SKM-1 (cell line): ENCODE results near the gene PGK2.

ENCODE experiments used
- DNase-seq: peaks from one replicate; lab custom pipeline; 2025; ENCODE audit not compliant: unreplicated experiment; lab: John Stamatoyannopoulos, UW

Gene PGK2

GRCh38 chr6:49739423-49739822 lies 47.7 kb downstream of the PGK2 start:
- DNase-seq = no peak

DNA sequence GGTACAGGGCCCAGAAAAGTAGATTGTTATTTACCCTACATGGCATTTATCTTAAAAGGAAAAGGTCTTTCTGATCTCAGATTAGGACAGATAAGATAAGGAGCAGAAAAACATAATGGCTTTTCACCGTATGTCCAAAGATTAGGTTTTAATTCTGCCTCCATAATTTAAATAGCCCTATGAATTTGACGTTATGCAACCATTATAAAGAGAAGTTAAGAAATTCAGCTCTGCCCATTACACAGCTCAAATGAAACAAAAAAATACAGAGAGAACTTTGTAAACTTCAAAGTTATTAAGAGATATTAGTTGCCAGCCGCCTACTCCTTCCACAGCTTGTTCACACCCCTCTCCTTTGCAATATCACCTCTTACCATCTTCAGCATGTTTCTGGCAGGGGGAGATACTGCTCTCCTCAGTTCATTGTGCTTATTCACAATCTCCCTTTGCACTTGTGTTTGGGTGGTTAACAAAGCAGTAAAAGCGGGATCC lies 51.0 kb downstream of the PGK2 start:
- DNase-seq = no peak
